SK-N-SH treated with all-trans-retinoic acid at 6 μM for 48 hours (cell line): ENCODE data around the gene SAG.

Experiments
- ATAC-seq: fragments of 200-7000 bp; cut with Tn5 transposase; 3 replicates; pipeline ENCODE4 v1.9.1; 2020; ENCODE audit warnings: mild to moderate bottlenecking, moderate library complexity
- CREB5 ChIP-seq: fragments of 250-450 bp; sonication (Bioruptor Pico); IDR thresholded peaks from 2 replicates; pipeline ENCODE4 v1.5.1; 2020; ENCODE audit warnings: low read depth, mild to moderate bottlenecking, moderate library complexity
- CSRNP3 ChIP-seq: fragments of 250-450 bp; sonication (Bioruptor Pico); IDR thresholded peaks from 2 replicates; pipeline ENCODE4 v1.5.1; 2021; ENCODE audit warnings: mild to moderate bottlenecking, moderate library complexity
- OSR1 ChIP-seq: fragments of 250-450 bp; sonication (Bioruptor Pico); IDR thresholded peaks from 2 replicates; pipeline ENCODE4 v1.8.0; 2022; ENCODE audit warnings: moderate library complexity, mild to moderate bottlenecking, inconsistent platforms
- PATZ1 ChIP-seq: fragments of 250-450 bp; sonication (Bioruptor Pico); IDR thresholded peaks from 2 replicates; pipeline ENCODE4 v1.8.0; 2020; ENCODE audit warnings: mild to moderate bottlenecking, moderate library complexity, borderline replicate concordance
- POU6F1 ChIP-seq: fragments of 250-450 bp; sonication (Bioruptor Pico); IDR thresholded peaks from 2 replicates; pipeline ENCODE4 v1.8.0; 2021; ENCODE audit warnings: low read depth, mild to moderate bottlenecking, moderate library complexity, borderline replicate concordance
- RARB ChIP-seq: fragments of 250-450 bp; sonication (Bioruptor Pico); IDR thresholded peaks from 2 replicates; pipeline ENCODE4 v1.8.0; 2021; ENCODE audit warnings: mild to moderate bottlenecking, moderate library complexity
- TCF4 ChIP-seq: fragments of 250-450 bp; sonication (Bioruptor Pico); IDR thresholded peaks from 2 replicates; pipeline ENCODE4 v1.8.0; 2021; ENCODE audit warnings: mild to moderate bottlenecking, moderate library complexity, borderline replicate concordance
- TOX ChIP-seq: fragments of 250-450 bp; sonication (Bioruptor Pico); IDR thresholded peaks from 2 replicates; pipeline ENCODE4 v1.8.0; 2021; ENCODE audit warnings: mild to moderate bottlenecking, moderate library complexity, borderline replicate concordance
- TSHZ2 ChIP-seq: fragments of 250-450 bp; sonication (Bioruptor Pico); IDR thresholded peaks from 2 replicates; pipeline ENCODE4 v1.5.0; 2020; ENCODE audit warnings: mild to moderate bottlenecking, moderate library complexity
- ZFP3 ChIP-seq: fragments of 250-450 bp; sonication (Bioruptor Pico); IDR thresholded peaks from 2 replicates; pipeline ENCODE4 v1.5.0; 2020; ENCODE audit warnings: mild to moderate bottlenecking, moderate library complexity
- ZNF565 ChIP-seq: fragments of 450-650 bp; formaldehyde crosslinking; conservative IDR thresholded peaks from 2 replicates; pipeline ENCODE4 v1.5.0; 2020; ENCODE audit warnings: low read depth, mild to moderate bottlenecking, moderate library complexity

Gene SAG

GRCh38 chr2:233359823-233360222 is 52.2 kb downstream of the SAG start:
- no peak for ATAC-seq
- no peak for TF ChIP-seq RARB (CRISPR knock-in tag)
- TF ChIP-seq, all 23 proteins: peak for 0

- no peak for TF ChIP-seq OSR1 (CRISPR knock-in tag)
- no peak for ATAC-seq
These were observed 53.2 kb downstream of the SAG start for GRCh38 chr2:233360771-233361176.

- no peak for TF ChIP-seq ZFP3 (CRISPR knock-in tag)
- no peak for TF ChIP-seq RARB (CRISPR knock-in tag)
- no peak for TF ChIP-seq PATZ1 (CRISPR knock-in tag)
- TF ChIP-seq TCF4 (CRISPR knock-in tag): no peak
- TF ChIP-seq TSHZ2 (CRISPR knock-in tag): no peak
- no peak for ATAC-seq
These were observed 53.7 kb downstream of the SAG start for GRCh38 chr2:233361297-233361696.

- TF ChIP-seq PATZ1 (CRISPR knock-in tag): no peak
- no peak for TF ChIP-seq TOX
- no peak for TF ChIP-seq RARB (CRISPR knock-in tag)
- no peak for TF ChIP-seq POU6F1 (CRISPR knock-in tag)
- TF ChIP-seq ZNF565 (CRISPR knock-in tag): no peak
- no peak for ATAC-seq
These were observed 55.1 kb downstream of the SAG start for GRCh38 chr2:233362742-233363141.

GRCh38 chr2:233363744-233364235 is 56.2 kb downstream of the SAG start:
- TF ChIP-seq TCF4 (CRISPR knock-in tag) (no peak), CSRNP3 (CRISPR knock-in tag) (no peak), CREB5 (CRISPR knock-in tag) (no peak), POU6F1 (CRISPR knock-in tag) (no peak)
- TF ChIP-seq, all 23 proteins: peak for 0
- no peak for ATAC-seq
